KMS-11 (cell line): ENCODE data around the gene SLC20A1.
A peak's percentile ranks its signal among the peaks of the same experiment; 100 is the strongest.

Source experiments
- H2AFZ ChIP-seq: fragments of 200-600 bp; sonication (generic); 2 replicates; pipeline ENCODE4 v1.6.1; 2016; ENCODE audit warnings: antibody characterized with exemption, mixed run types, low read depth
- H3K27ac ChIP-seq: fragments of 200-600 bp; sonication (generic); 2 replicates; pipeline ENCODE4 v1.6.1; 2016; ENCODE audit warnings: mild to moderate bottlenecking, mixed run types
- H3K27me3 ChIP-seq: fragments of 200-600 bp; sonication (generic); 2 replicates; pipeline ENCODE4 v1.6.1; 2017; ENCODE audit warnings: mild to moderate bottlenecking, low read depth, mixed run types, moderate library complexity; ENCODE audit not compliant: insufficient read depth
- H3K36me3 ChIP-seq: fragments of 200-600 bp; sonication (generic); 2 replicates; pipeline ENCODE4 v1.6.1; 2017; ENCODE audit warnings: mild to moderate bottlenecking, mixed run types; ENCODE audit not compliant: insufficient read depth
- H3K4me1 ChIP-seq: fragments of 200-600 bp; sonication (generic); 2 replicates; pipeline ENCODE4 v1.6.1; 2016; ENCODE audit warnings: mild to moderate bottlenecking, low read depth, mixed run types; ENCODE audit not compliant: poor library complexity, severe bottlenecking
- H3K4me2 ChIP-seq: fragments of 200-600 bp; sonication (generic); 2 replicates; pipeline ENCODE4 v1.7.0; 2016; ENCODE audit warnings: mild to moderate bottlenecking, mixed run types
- H3K4me3 ChIP-seq: fragments of 200-600 bp; sonication (generic); IDR thresholded peaks from 2 replicates; pipeline ENCODE4 v1.6.1; 2017; ENCODE audit warnings: low read depth, low read length, mixed read lengths; ENCODE audit not compliant: insufficient read depth
- H3K79me2 ChIP-seq: fragments of 200-600 bp; sonication (generic); 2 replicates; pipeline ENCODE4 v1.6.1; 2016; ENCODE audit warnings: low read depth, mixed run types; ENCODE audit not compliant: insufficient read depth
- H3K9ac ChIP-seq: fragments of 200-600 bp; sonication (generic); 2 replicates; pipeline ENCODE4 v1.6.1; 2016; ENCODE audit warnings: mild to moderate bottlenecking, mixed run types
- H4K20me1 ChIP-seq: fragments of 200-600 bp; sonication (generic); 2 replicates; pipeline ENCODE4 v1.6.1; 2016; ENCODE audit warnings: mild to moderate bottlenecking, mixed run types; ENCODE audit not compliant: insufficient read depth
- TF ChIP-seq, protein P1 (sequence below): fragments of 200-600 bp; sonication (generic); conservative IDR thresholded peaks from 2 replicates; pipeline ENCODE4 v1.6.1; 2017; ENCODE audit warnings: low read depth, mild to moderate bottlenecking, antibody characterized with exemption, low read length, moderate library complexity, mixed read lengths

SLC20A1 gene

DNA sequence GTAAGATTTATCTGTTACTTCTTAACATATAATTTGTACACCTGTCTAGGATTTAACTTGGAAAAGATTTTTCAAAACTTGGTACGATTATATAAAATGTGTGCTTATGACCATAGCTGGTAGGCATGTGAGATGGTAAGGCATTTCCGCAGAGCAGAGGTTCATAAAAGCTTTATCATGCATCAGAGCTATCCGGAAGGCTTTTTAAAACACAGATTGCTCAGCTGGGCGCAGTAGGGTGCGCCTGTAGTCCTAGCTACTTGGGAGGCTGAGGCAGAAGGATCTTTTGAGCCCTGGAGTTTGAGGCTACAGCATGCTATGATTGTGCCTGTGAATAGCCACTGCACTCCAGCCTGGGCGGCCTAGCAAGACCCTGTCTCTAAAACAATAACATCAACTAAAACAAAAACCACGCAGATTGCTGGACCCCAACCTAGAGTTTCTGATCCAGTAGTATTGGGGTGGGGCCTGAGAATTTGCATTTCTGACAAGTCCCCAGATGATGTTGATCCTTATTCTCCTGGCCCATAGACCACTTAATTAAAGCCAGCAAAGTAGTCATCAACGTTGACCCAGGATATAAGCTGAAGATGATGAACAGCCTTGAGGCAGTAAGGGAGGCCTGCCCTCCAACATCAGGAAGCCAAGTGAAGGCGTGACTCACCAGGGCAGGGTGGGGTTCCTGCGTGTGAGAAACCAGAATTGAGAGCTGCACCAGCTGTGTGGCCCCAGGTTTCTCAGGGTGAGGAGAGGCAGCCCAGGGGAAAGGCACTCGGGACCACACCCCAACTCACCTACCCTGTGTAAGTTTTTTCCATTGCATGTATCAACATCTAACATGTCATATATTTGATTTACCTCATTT is 21.6 kb upstream of the SLC20A1 start:
- Histone ChIP-seq H2AFZ (no peak overlapping the region), H3K4me1 (no peaks in the 10 kb centered on the region), H3K79me2 (no peaks in the 10 kb centered on the region), H3K27me3 (0 out of 2 replicates have a peak, but pooled peaks cover 5% of the 10 kb centered on the region), H4K20me1 (no peaks in the 10 kb centered on the region), H3K4me3 (no peak overlapping the region), H3K36me3 (no peaks in the 10 kb centered on the region), H3K4me2 (no peak overlapping the region), H3K9ac (no peak overlapping the region), H3K27ac (no peak overlapping the region)
- TF ChIP-seq, protein P1, sequence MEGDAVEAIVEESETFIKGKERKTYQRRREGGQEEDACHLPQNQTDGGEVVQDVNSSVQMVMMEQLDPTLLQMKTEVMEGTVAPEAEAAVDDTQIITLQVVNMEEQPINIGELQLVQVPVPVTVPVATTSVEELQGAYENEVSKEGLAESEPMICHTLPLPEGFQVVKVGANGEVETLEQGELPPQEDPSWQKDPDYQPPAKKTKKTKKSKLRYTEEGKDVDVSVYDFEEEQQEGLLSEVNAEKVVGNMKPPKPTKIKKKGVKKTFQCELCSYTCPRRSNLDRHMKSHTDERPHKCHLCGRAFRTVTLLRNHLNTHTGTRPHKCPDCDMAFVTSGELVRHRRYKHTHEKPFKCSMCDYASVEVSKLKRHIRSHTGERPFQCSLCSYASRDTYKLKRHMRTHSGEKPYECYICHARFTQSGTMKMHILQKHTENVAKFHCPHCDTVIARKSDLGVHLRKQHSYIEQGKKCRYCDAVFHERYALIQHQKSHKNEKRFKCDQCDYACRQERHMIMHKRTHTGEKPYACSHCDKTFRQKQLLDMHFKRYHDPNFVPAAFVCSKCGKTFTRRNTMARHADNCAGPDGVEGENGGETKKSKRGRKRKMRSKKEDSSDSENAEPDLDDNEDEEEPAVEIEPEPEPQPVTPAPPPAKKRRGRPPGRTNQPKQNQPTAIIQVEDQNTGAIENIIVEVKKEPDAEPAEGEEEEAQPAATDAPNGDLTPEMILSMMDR, result no peak

DNA sequence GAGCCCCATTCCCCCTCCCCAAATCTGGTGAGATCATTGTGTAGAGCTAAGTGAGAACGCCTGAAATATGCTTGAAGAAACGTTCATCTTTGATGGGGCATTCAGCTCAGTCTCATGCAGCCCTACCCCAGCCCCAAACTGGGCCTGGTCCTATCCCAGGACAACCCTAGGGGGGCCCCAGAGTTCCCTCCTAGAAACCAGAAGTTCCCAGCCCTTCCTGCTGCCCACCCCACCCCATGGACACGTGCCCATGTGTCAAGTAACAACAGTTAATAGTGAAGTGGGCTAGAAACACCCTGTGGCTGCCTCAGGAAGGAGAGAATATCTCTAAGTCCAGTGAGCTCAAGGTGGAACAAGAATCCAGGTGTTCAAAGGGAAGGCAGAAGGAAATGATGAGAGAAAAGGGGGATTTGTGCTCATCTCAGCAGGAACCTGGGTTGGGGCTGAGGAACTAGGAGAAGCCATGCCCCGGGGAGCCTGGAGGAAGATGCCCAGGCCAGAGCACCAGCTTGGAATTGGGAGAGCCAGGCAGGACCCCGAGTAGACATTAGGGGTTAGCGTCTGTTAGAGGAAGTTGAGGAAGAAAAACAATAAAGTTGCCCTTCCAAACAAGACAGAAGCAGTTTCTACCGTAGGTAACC is 20.1 kb upstream of the SLC20A1 start:
- Histone ChIP-seq H2AFZ (no peak overlapping the region), H3K9ac (no peak overlapping the region), H3K79me2 (no peaks in the 10 kb centered on the region), H3K4me1 (peaks cover 2% of the 10 kb centered on the region), H3K36me3 (no peaks in the 10 kb centered on the region), H3K4me2 (no peak overlapping the region), H3K4me3 (no peak overlapping the region), H3K27ac (no peak overlapping the region), H3K27me3 (0 out of 2 replicates have a peak, but pooled peaks cover 7% of the 10 kb centered on the region), H4K20me1 (no peaks in the 10 kb centered on the region)
- TF ChIP-seq, protein P1, result no peak

DNA sequence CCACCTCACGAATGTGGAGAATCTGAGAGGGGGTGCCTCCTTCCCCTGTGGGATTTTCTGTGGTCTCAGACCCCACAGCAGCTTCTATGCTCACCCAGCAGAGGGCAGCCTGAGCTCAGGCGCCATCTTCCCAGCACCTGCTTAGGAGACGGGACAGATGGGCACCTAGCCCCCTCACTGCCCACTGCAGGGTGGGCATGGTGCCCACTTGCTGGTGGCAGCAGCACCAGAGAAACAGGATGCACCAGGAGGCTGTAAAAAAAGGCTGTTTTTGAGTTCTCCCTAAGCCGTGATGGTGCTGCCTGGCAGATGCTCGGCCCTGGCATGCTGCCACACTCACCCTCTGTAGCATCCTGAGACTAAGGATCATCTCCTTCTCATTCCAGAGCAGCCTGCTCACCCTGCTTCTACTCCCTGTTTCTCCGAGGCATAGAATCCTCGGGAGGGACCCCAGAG is 19.1 kb upstream of the SLC20A1 start:
- Histone ChIP-seq H3K27me3 (0 out of 2 replicates have a peak, but pooled peaks cover 7% of the 10 kb centered on the region), H3K4me3 (peak overlapping the region; percentile 49), H4K20me1 (no peaks in the 10 kb centered on the region), H3K4me2 (peak overlapping the region; percentile 54), H3K4me1 (peaks cover 12% of the 10 kb centered on the region), H3K36me3 (no peaks in the 10 kb centered on the region), H2AFZ (peak overlapping the region; percentile 64), H3K27ac (no peak overlapping the region), H3K9ac (no peak overlapping the region), H3K79me2 (no peaks in the 10 kb centered on the region)
- TF ChIP-seq, protein P1, result peak; percentile 65

DNA sequence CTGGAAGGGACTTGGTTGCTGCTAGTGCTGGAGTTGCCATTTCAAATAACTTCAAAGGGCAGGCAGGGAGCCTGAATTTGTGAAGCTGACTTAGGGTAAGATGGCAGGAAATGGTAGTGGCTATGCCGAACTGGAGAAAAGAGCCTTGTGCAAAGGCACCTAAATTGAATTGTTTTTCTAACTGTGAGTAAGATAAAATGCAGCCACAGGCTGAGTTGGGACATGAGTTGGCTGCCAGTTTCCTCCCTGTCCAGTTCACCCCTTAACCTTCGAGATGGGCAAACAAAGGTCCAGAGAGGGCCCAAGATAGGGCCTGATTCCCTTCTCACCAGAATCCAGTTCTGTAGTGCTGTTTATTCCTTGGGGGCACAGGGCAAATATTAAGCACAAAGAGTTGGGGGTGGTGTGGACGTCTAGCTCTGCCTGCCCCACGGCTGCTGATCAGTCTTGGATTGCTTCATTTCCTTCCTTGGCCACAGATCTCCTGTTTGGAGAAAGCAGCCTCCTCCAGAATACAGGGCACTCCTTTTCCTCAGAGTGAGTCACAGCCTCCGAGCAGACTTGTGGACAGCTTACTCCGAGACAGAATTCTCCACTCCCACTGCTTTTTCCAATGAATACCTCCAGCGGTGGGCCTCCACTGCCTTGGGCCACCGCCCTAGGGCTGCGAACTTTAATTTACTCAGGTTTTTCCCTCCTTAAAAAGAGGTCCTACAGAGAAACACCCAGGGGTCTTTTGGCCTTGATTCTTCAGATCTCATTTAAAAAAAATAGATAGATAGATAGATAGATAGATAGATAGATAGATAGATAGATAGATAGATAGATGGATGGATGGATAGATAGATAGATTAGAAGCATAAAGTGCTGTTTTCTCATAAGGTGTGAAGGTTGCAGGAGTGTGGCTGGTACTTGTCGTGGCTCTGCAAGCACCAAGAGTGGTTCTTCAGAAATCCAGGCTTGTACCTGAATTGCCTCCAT is 18.4 kb upstream of the SLC20A1 start:
- Histone ChIP-seq H3K4me1 (peaks cover 16% of the 10 kb centered on the region), H3K27me3 (peaks cover 7% of the 10 kb centered on the region; the same call in 1 of the 2 replicates), H3K9ac (no peak overlapping the region), H3K4me3 (peak overlapping the region; percentile 49), H3K27ac (no peak overlapping the region), H3K4me2 (peak overlapping the region; percentile 54), H3K36me3 (no peaks in the 10 kb centered on the region), H2AFZ (peak overlapping the region; percentile 64), H4K20me1 (no peaks in the 10 kb centered on the region), H3K79me2 (no peaks in the 10 kb centered on the region)
- TF ChIP-seq, protein P1, result no peak
